H9 (cell line): ENCODE data around the gene TBRG1. TPM values are rescaled to one million over a fixed set of nuclear protein-coding genes. Genes with fewer than 3 reads are reported as not detected.

Experiments
- DNase-seq: peaks from one replicate; pipeline ENCODE4 v3.0.0-alpha.2; 2017
- H2AFZ ChIP-seq: one replicate; pipeline ENCODE4 v1.6.1; 2013; ENCODE audit warnings: mild to moderate bottlenecking, low read length, control low read depth, moderate library complexity
- H2AK5ac ChIP-seq: 2 replicates; pipeline ENCODE4 v1.6.1; 2013; ENCODE audit warnings: low read length, control low read depth, mixed read lengths; ENCODE audit not compliant: insufficient read length
- H2BK120ac ChIP-seq: one replicate; pipeline ENCODE4 v1.6.1; 2013; ENCODE audit warnings: low read depth, mild to moderate bottlenecking, low read length, control low read depth, inconsistent platforms; ENCODE audit not compliant: poor library complexity, severe bottlenecking
- H2BK12ac ChIP-seq: 2 replicates; pipeline ENCODE4 v1.6.1; 2013; ENCODE audit warnings: low read length, control low read depth, mixed read lengths, low read depth; ENCODE audit not compliant: insufficient read length
- H2BK15ac ChIP-seq: 2 replicates; pipeline ENCODE4 v1.6.1; 2013; ENCODE audit warnings: low read depth, low read length, control low read depth
- H2BK20ac ChIP-seq: one replicate; pipeline ENCODE4 v1.6.1; 2013; ENCODE audit warnings: low read depth, mild to moderate bottlenecking, low read length, control low read depth, inconsistent platforms; ENCODE audit not compliant: poor library complexity, severe bottlenecking
- H2BK5ac ChIP-seq: 2 replicates; pipeline ENCODE4 v1.6.1; 2013; ENCODE audit warnings: low read length, control low read depth, mixed read lengths; ENCODE audit not compliant: insufficient read length
- H3K14ac ChIP-seq: 2 replicates; pipeline ENCODE4 v1.6.1; 2013; ENCODE audit warnings: low read length, control low read depth; ENCODE audit not compliant: insufficient read depth
- H3K18ac ChIP-seq: 2 replicates; pipeline ENCODE4 v1.6.1; 2013; ENCODE audit warnings: low read depth, mild to moderate bottlenecking, mixed read lengths, low read length, control low read depth; ENCODE audit not compliant: insufficient read length
- H3K23ac ChIP-seq: 2 replicates; pipeline ENCODE4 v1.6.1; 2013; ENCODE audit warnings: low read length, control low read depth, mixed read lengths, low read depth; ENCODE audit not compliant: insufficient read length
- H3K23me2 ChIP-seq: 2 replicates; pipeline ENCODE4 v1.6.1; 2013; ENCODE audit warnings: low read depth, mild to moderate bottlenecking, mixed read lengths, low read length, control low read depth; ENCODE audit not compliant: insufficient read length, poor library complexity, severe bottlenecking
- H3K27ac ChIP-seq: 2 replicates; pipeline ENCODE4 v1.5.1; 2013; ENCODE audit warnings: low read length, control low read depth, mixed read lengths, low read depth; ENCODE audit not compliant: insufficient read length
- H3K27me3 ChIP-seq: 2 replicates; pipeline ENCODE4 v1.6.1; 2013; ENCODE audit warnings: low read length, control low read depth, inconsistent platforms; ENCODE audit not compliant: insufficient read depth
- H3K4ac ChIP-seq: 2 replicates; pipeline ENCODE4 v1.6.1; 2013; ENCODE audit warnings: low read depth, mild to moderate bottlenecking, control low read depth, inconsistent platforms, low read length, moderate library complexity
- H3K4me1 ChIP-seq: 2 replicates; pipeline ENCODE4 v1.6.1; 2013; ENCODE audit warnings: low read length, control low read depth, inconsistent platforms; ENCODE audit not compliant: insufficient read depth
- H3K4me2 ChIP-seq: 2 replicates; pipeline ENCODE4 v1.6.1; 2013; ENCODE audit warnings: low read length, control low read depth, mixed read lengths; ENCODE audit not compliant: insufficient read length, insufficient read depth
- H3K56ac ChIP-seq: 2 replicates; pipeline ENCODE4 v1.6.1; 2013; ENCODE audit warnings: low read depth, mild to moderate bottlenecking, mixed read lengths, low read length, control low read depth; ENCODE audit not compliant: insufficient read length
- H3K79me1 ChIP-seq: 2 replicates; pipeline ENCODE4 v1.6.1; 2013; ENCODE audit warnings: low read depth, mild to moderate bottlenecking, moderate library complexity, low read length, control low read depth, inconsistent platforms; ENCODE audit not compliant: insufficient read depth, poor library complexity, severe bottlenecking
- H3K79me2 ChIP-seq: 2 replicates; pipeline ENCODE4 v1.6.1; 2013; ENCODE audit warnings: low read length, control low read depth, inconsistent platforms; ENCODE audit not compliant: insufficient read depth
- H3K9ac ChIP-seq: 2 replicates; pipeline ENCODE4 v1.6.1; 2013; ENCODE audit warnings: low read length, control low read depth, mixed read lengths; ENCODE audit not compliant: insufficient read length; ENCODE audit errors: extremely low read depth
- H3K9me3 ChIP-seq: one replicate; pipeline ENCODE4 v1.6.1; 2013; ENCODE audit warnings: low read depth, low read length, inconsistent platforms; ENCODE audit not compliant: control insufficient read depth
- H3T11ph ChIP-seq: one replicate; pipeline ENCODE4 v1.6.1; 2013; ENCODE audit warnings: mild to moderate bottlenecking, low read length, control low read depth, inconsistent platforms
- H4K20me1 ChIP-seq: one replicate; pipeline ENCODE4 v1.6.1; 2013; ENCODE audit not compliant: control insufficient read depth, insufficient read length, insufficient read depth
- H4K5ac ChIP-seq: 2 replicates; pipeline ENCODE4 v1.6.1; 2013; ENCODE audit warnings: low read depth, mild to moderate bottlenecking, mixed read lengths, low read length, control low read depth; ENCODE audit not compliant: insufficient read length
- H4K8ac ChIP-seq: replicated peaks from 2 replicates; pipeline ENCODE4 v1.6.1; 2013; ENCODE audit warnings: low read length, control low read depth, mixed read lengths, low read depth; ENCODE audit not compliant: insufficient read length
- H4K91ac ChIP-seq: 2 replicates; pipeline ENCODE4 v1.6.1; 2013; ENCODE audit warnings: low read depth, mild to moderate bottlenecking, moderate library complexity, mixed read lengths, low read length, control low read depth; ENCODE audit not compliant: insufficient read length
- H3K27ac Mint-ChIP-seq, 3 experiments: 2 replicates in 2 of 3; 3 replicates in 1 of 3; pipeline ENCODE4 v1.8.0; 2020 to 2021; ENCODE audit warnings: mixed read lengths in 3 of 3, mild to moderate bottlenecking in 1 of 3, moderate library complexity in 1 of 3
- H3K27me3 Mint-ChIP-seq: 2 replicates; pipeline ENCODE4 v1.8.0; 2021; ENCODE audit warnings: low read depth, mild to moderate bottlenecking, moderate library complexity, mixed read lengths
- H3K36me3 Mint-ChIP-seq, 3 experiments: 2 replicates in 2 of 3; 3 replicates in 1 of 3; pipeline ENCODE4 v1.8.0; 2020 to 2021; ENCODE audit warnings: low read depth in 3 of 3, mixed read lengths in 3 of 3; ENCODE audit not compliant: insufficient read depth in 1 of 3
- H3K4me1 Mint-ChIP-seq, 2 experiments: 2 replicates each; pipeline ENCODE4 v1.8.0; 2020; ENCODE audit warnings: mixed read lengths in 2 of 2
- H3K4me3 Mint-ChIP-seq, 2 experiments: 2 replicates in 1 of 2; 3 replicates in 1 of 2; pipeline ENCODE4 v1.8.0; 2020 to 2021; ENCODE audit warnings: mild to moderate bottlenecking in 2 of 2, mixed read lengths in 2 of 2, moderate library complexity in 1 of 2
- H3K9me3 Mint-ChIP-seq, 2 experiments: 2 replicates in 1 of 2; 3 replicates in 1 of 2; pipeline ENCODE4 v1.8.0; 2020; ENCODE audit warnings: mild to moderate bottlenecking in 2 of 2, mixed read lengths in 2 of 2, moderate library complexity in 1 of 2
- WGBS: extraction: QIAGEN DNeasy Blood & Tissue Kit; methylation state at CpG from one replicate; pipeline ENCODE4 v1.1.7; 2013; ENCODE audit warnings: missing lambda C conversion rate, low lambda C conversion rate, mixed read lengths; ENCODE audit not compliant: insufficient read length; ENCODE audit errors: extremely low coverage; 5-methylcytosine and 5-hydroxymethylcytosine counted together
- total RNA-seq: library from RNA; stranded (reverse); gene quantifications from 2 replicates; pipeline ENCODE4 v1.2.1, GENCODE V29; 2021
- TF ChIP-seq, protein P1 (sequence below): fragments of 200-600 bp; sonication (generic); conservative IDR thresholded peaks from 3 replicates; pipeline ENCODE4 v1.8.0; 2021; ENCODE audit warnings: antibody characterized with exemption, mild to moderate bottlenecking

The TBRG1 gene
- total RNA-seq, 1 experiment from 2014 or later = 23.9 TPM

DNA sequence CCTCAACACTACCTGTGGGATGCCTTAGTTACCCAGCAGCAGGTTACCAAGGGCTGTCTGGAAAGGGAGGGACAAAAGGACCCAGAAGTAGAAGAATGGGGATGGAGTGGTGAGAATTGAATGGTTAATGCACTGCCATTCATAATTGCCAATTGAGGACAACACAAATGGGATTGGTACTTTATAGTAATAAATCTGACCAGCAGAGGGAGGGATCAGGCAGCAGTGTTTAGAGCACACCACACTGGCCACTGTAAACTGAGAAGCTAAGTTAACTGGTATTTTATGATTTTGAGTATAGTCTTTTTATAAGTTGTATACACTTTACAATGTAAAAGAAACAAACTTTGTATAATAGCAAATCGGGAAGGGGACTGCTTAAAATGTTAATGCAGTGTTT lies 10.7 kb downstream of the TBRG1 start:
- Histone ChIP-seq H2AFZ (no peak overlapping the region), H3K4ac (no peak overlapping the region), H3K14ac (no peak overlapping the region), H4K8ac (no peak overlapping the region), H4K5ac (no peak overlapping the region), H4K20me1 (no peaks in the 10 kb centered on the region), H3K79me2 (no peaks in the 10 kb centered on the region), H3K79me1 (no peaks in the 10 kb centered on the region), H3K9me3 (no peaks in the 10 kb centered on the region), H3K4me2 (no peak overlapping the region), H3K27me3 (no peaks in the 10 kb centered on the region), H2BK20ac (no peak overlapping the region), H3K9ac (no peak overlapping the region), H4K91ac (no peak overlapping the region), H2BK15ac (no peak overlapping the region), H3K18ac (no peak overlapping the region), H3K4me1 (peaks cover 2% of the 10 kb centered on the region; the same call in 1 of the 2 replicates), H3K23me2 (no peaks in the 10 kb centered on the region), H3K56ac (no peak overlapping the region), H3K23ac (no peak overlapping the region), H2BK12ac (no peak overlapping the region), H3K27ac (no peak overlapping the region), H2BK5ac (no peak overlapping the region), H3T11ph (no peak overlapping the region), H2BK120ac (no peak overlapping the region), H2AK5ac (no peak overlapping the region)
- no peaks in the 10 kb centered on the region for H3K9me3 Mint-ChIP-seq
- TF ChIP-seq, protein P1, sequence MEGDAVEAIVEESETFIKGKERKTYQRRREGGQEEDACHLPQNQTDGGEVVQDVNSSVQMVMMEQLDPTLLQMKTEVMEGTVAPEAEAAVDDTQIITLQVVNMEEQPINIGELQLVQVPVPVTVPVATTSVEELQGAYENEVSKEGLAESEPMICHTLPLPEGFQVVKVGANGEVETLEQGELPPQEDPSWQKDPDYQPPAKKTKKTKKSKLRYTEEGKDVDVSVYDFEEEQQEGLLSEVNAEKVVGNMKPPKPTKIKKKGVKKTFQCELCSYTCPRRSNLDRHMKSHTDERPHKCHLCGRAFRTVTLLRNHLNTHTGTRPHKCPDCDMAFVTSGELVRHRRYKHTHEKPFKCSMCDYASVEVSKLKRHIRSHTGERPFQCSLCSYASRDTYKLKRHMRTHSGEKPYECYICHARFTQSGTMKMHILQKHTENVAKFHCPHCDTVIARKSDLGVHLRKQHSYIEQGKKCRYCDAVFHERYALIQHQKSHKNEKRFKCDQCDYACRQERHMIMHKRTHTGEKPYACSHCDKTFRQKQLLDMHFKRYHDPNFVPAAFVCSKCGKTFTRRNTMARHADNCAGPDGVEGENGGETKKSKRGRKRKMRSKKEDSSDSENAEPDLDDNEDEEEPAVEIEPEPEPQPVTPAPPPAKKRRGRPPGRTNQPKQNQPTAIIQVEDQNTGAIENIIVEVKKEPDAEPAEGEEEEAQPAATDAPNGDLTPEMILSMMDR = peak; percentile 44; the same call in 2 of the 3 replicates
- H3K4me3 Mint-ChIP-seq = no peak overlapping the region
- peaks cover 21 to 78% (median 60%) of the 10 kb centered on the region in 3 experiments; a peak in 6 of 7 replicates for H3K36me3 Mint-ChIP-seq
- whole genome bisulfite sequencing = no CpG with 5 or more reads among the region's 1 CpG
- no peak for DNase-seq
- H3K27me3 Mint-ChIP-seq = no peaks in the 10 kb centered on the region
- H3K4me1 Mint-ChIP-seq = peaks cover 1 to 4% of the 10 kb centered on the region in 2 experiments
- no peak overlapping the region for H3K27ac Mint-ChIP-seq
